ENCODE measurements around the gene VRTN. TPM values are rescaled to one million over a fixed set of nuclear protein-coding genes. Genes with fewer than 3 reads are reported as not detected.

The VRTN gene
- total RNA-seq, 6 experiments from 2014 or later: not detected

- DNase-seq: no peak
Observed at GRCh38 chr14:74394549-74394948, 46.3 kb downstream of the VRTN start.

DNA sequence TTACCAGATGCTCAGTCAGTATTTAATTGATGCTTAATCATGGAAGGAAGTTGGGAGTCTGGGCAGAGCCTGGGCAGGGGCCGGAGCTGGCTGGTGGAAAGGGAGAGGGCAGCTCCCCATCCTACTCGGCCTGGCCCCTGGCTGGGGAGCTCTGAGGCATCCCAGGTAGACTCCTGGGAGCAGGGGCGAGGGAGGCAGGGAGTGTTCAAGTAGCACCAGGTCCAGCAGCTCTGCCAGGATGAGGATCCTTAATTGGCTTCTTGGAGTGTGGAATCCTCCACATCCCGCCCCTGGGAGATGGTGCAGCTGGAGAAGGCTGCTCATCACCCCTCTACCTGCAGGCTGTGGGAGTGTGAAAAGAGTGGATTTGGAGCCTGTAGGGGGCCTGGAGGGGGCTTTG lies 46.8 kb downstream of the VRTN start:
- WGBS (ENCODE audit: insufficient coverage, low coverage, low lambda C conversion rate, missing lambda C conversion rate): 32% methylated on average over 4 of the region's 4 CpGs
- intact Hi-C loops (cut with DNase I): no loop called here
- Histone ChIP-seq H3K9me3 (no peaks in the 10 kb centered on the region), H3K27ac (no peak overlapping the region), H3K4me3 (no peak overlapping the region), H3K36me3 (no peaks in the 10 kb centered on the region), H3K27me3 (no peaks in the 10 kb centered on the region), H3K4me1 (no peaks in the 10 kb centered on the region)
- TF ChIP-seq POLR2A (IDR thresholded peaks at IDR 0.05): no peak
- no peak for TF ChIP-seq CTCF (IDR thresholded peaks at IDR 0.05)
- DNase-seq: no peak
- ATAC-seq: peak in 1 of 4 donors; percentile 33

More at GRCh38 chr14:74394549-74394948, 46.3 kb downstream of the VRTN start:
- ATAC-seq: peak in 1 of 4 donors; percentile 19
- TF ChIP-seq CTCF (IDR thresholded peaks at IDR 0.05): no peak
- no peak for TF ChIP-seq POLR2A (IDR thresholded peaks at IDR 0.05)
- WGBS (ENCODE audit: insufficient coverage, low coverage, low lambda C conversion rate, missing lambda C conversion rate): 22% methylated on average over 2 of the region's 2 CpGs
- Histone ChIP-seq H3K4me3 (no peak overlapping the region), H3K36me3 (no peaks in the 10 kb centered on the region), H3K27ac (no peak overlapping the region), H3K9me3 (no peaks in the 10 kb centered on the region), H3K27me3 (no peaks in the 10 kb centered on the region), H3K4me1 (no peaks in the 10 kb centered on the region)
- intact Hi-C loops (cut with DNase I): no loop called here

DNA sequence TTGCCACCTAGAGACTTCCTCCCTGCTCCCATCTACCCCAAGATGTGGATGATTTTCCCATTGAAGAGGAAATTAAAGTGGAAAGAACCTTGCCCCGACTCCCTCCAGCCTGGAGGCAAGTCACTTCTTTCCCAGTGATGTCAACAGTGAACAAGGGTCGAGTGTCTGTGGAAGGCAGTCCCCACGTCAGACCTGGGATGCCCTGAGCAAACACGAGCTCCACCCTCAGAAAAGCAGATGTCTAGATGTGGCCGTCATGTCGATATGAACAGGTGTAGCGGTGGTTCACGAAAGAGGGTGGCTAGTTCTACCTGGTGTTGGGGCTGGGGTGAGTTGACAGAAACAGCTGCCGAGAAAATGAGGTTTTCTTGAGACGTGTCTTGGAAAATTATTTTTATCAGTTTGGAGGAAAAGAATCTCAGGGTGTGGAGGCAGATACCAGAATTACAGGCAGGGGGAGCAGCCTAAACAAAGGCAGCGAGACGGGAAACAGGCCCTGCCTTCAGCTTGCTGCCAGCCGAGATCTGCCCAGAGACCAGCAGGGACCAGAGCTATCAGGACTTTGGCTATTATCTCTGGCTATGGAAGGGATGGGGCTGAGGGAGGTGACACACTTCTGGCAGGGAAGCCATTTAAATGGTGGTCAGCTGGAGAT lies 51.9 kb downstream of the VRTN start:
- TF ChIP-seq POLR2A (IDR thresholded peaks at IDR 0.05) (no peak), CTCF (IDR thresholded peaks at IDR 0.05) (no peak)
- WGBS (ENCODE audit: insufficient coverage, low coverage, low lambda C conversion rate, missing lambda C conversion rate): 39% methylated on average over 13 of the region's 13 CpGs
- intact Hi-C loops (cut with DNase I): no loop called here
- no peak for ATAC-seq
- no peak for DNase-seq
- H3K4me3 ChIP-seq: no peak overlapping the region
- H3K9me3 ChIP-seq: no peaks in the 10 kb centered on the region
- H3K27ac ChIP-seq: no peak overlapping the region
- no peaks in the 10 kb centered on the region for H3K4me1 ChIP-seq
- no peaks in the 10 kb centered on the region for H3K36me3 ChIP-seq
- no peaks in the 10 kb centered on the region for H3K27me3 ChIP-seq

- WGBS (ENCODE audit: insufficient coverage, low coverage, low lambda C conversion rate, missing lambda C conversion rate): 38% methylated on average over 7 of the region's 8 CpGs
- Histone ChIP-seq H3K27ac (no peak overlapping the region), H3K27me3 (no peaks in the 10 kb centered on the region), H3K9me3 (no peaks in the 10 kb centered on the region), H3K4me1 (no peaks in the 10 kb centered on the region), H3K36me3 (no peaks in the 10 kb centered on the region), H3K4me3 (no peak overlapping the region)
- ATAC-seq (no peak), DNase-seq (peak in 1 of 3 donors; percentile 28)
- TF ChIP-seq CTCF (IDR thresholded peaks at IDR 0.05) (no peak), POLR2A (IDR thresholded peaks at IDR 0.05) (no peak)
- intact Hi-C loops (cut with DNase I): no loop called here
Observed at GRCh38 chr14:74400919-74401503, 52.7 kb downstream of the VRTN start.
